Progenitor cell of endocrine pancreas (in vitro differentiated cells): ENCODE data around the gene TRAPPC14. TPM values are rescaled to one million over a fixed set of nuclear protein-coding genes. Genes with fewer than 3 reads are reported as not detected.
A peak's percentile ranks its signal among the peaks of the same experiment; 100 is the strongest.
"Not testable (repeated sequence)": the region's sequence is repeated elsewhere in the genome, so short reads cannot be mapped to it uniquely, and the experiment has no call there.

Source experiments
- DNase-seq: peaks from one replicate; pipeline ENCODE4 v3.0.0; 2021; ENCODE audit warnings: low spot score; ENCODE audit not compliant: unreplicated experiment
- H3K27ac Mint-ChIP-seq: 2 replicates; pipeline ENCODE4 v1.8.0; 2021; ENCODE audit warnings: mild to moderate bottlenecking, moderate library complexity, mixed read lengths
- H3K27me3 Mint-ChIP-seq: 2 replicates; pipeline ENCODE4 v1.8.0; 2021; ENCODE audit warnings: mixed read lengths
- H3K36me3 Mint-ChIP-seq: 2 replicates; pipeline ENCODE4 v1.8.0; 2022; ENCODE audit warnings: mixed read lengths; ENCODE audit not compliant: insufficient read depth
- H3K4me1 Mint-ChIP-seq: 2 replicates; pipeline ENCODE4 v1.8.0; 2021; ENCODE audit warnings: low read depth, mixed read lengths
- H3K4me3 Mint-ChIP-seq: 2 replicates; pipeline ENCODE4 v1.8.0; 2021; ENCODE audit warnings: low read depth, mild to moderate bottlenecking, moderate library complexity, mixed read lengths
- H3K9me3 Mint-ChIP-seq: 2 replicates; pipeline ENCODE4 v1.8.0; 2021; ENCODE audit warnings: low read depth, mixed read lengths
- CTCF ChIP-seq: fragments of 200-600 bp; sonication (generic); IDR thresholded peaks from one replicate; pipeline ENCODE4 v1.5.0; 2021; ENCODE audit warnings: antibody characterized with exemption, mild to moderate bottlenecking; ENCODE audit not compliant: unreplicated experiment
- total RNA-seq: library from RNA; stranded (reverse); gene quantifications from 2 replicates; pipeline ENCODE4 v1.2.1, GENCODE V29; 2021

The TRAPPC14 gene
- total RNA-seq, 1 donor from 2014 or later = 29.6 TPM

GRCh38 chr7:100185726-100186125, 27.2 kb upstream of the TRAPPC14 start:
- Mint-ChIP-seq H3K9me3 (no peaks in the 10 kb centered on the region), H3K4me3 (no peak overlapping the region), H3K4me1 (peaks cover 2% of the 10 kb centered on the region), H3K36me3 (no peaks in the 10 kb centered on the region), H3K27me3 (peaks cover 25% of the 10 kb centered on the region), H3K27ac (no peak overlapping the region)
- TF ChIP-seq CTCF = no peak
- no peak for DNase-seq

- not testable (repeated sequence) for DNase-seq, H3K4me1 Mint-ChIP-seq
Measured at GRCh38 chr7:100183090-100183489, 24.6 kb upstream of the TRAPPC14 start.

GRCh38 chr7:100182616-100183015, 24.1 kb upstream of the TRAPPC14 start:
- H3K36me3 Mint-ChIP-seq, H3K9me3 Mint-ChIP-seq, H3K4me3 Mint-ChIP-seq, DNase-seq, H3K4me1 Mint-ChIP-seq, H3K27ac Mint-ChIP-seq: not testable (repeated sequence)
- H3K27me3 Mint-ChIP-seq = peaks cover 27% of the 10 kb centered on the region

More at GRCh38 chr7:100183090-100183489, 24.6 kb upstream of the TRAPPC14 start:
- not testable (repeated sequence) for H3K36me3 Mint-ChIP-seq, H3K4me3 Mint-ChIP-seq, H3K27ac Mint-ChIP-seq, H3K9me3 Mint-ChIP-seq
- peaks cover 27% of the 10 kb centered on the region for H3K27me3 Mint-ChIP-seq

- Mint-ChIP-seq H3K27me3 (peaks cover 27% of the 10 kb centered on the region), H3K4me1 (peaks cover 11% of the 10 kb centered on the region)
- not testable (repeated sequence) for DNase-seq, H3K9me3 Mint-ChIP-seq, H3K27ac Mint-ChIP-seq, H3K36me3 Mint-ChIP-seq, H3K4me3 Mint-ChIP-seq
Measured at GRCh38 chr7:100180084-100180483, 21.6 kb upstream of the TRAPPC14 start.

GRCh38 chr7:100177045-100178001, 18.8 kb upstream of the TRAPPC14 start, which contains the start of the genes GPC2 and STAG3:
Gene GPC2, minus strand, starts transcription at chr7:100177381. Its CDS starts 182 bp downstream, at chr7:100177199.
Gene STAG3, plus strand, starts transcription at chr7:100177918. Its CDS starts 2,639 bp downstream, at chr7:100180557.
- Mint-ChIP-seq H3K4me3 (peak within 1 kb of the TSS; percentile 91), H3K9me3 (no peaks in the 10 kb centered on the region), H3K27me3 (peaks cover 22% of the 10 kb centered on the region), H3K4me1 (peaks cover 12% of the 10 kb centered on the region), H3K36me3 (peaks cover 12% of the 10 kb centered on the region), H3K27ac (peak within 1 kb of the TSS; percentile 67)
- no peak for TF ChIP-seq CTCF
- peak; percentile 97 for DNase-seq

- H3K4me1 Mint-ChIP-seq = peaks cover 14% of the 10 kb centered on the region
- TF ChIP-seq CTCF = no peak
- peak overlapping the region; percentile 91 for H3K4me3 Mint-ChIP-seq
- no peak for DNase-seq
- H3K27me3 Mint-ChIP-seq = peaks cover 12% of the 10 kb centered on the region
- peaks cover 12% of the 10 kb centered on the region for H3K36me3 Mint-ChIP-seq
- H3K9me3 Mint-ChIP-seq = no peaks in the 10 kb centered on the region
- H3K27ac Mint-ChIP-seq = peak overlapping the region; percentile 67
Measured at GRCh38 chr7:100176096-100177044, 17.8 kb upstream of the TRAPPC14 start.
